OCI-LY7 (cell line): Measurements from ENCODE around the gene ATP9B.

Experiments used
- EZH2phosphoT487 ChIP-seq: fragments of 200-600 bp; sonication (generic); IDR thresholded peaks from 2 replicates; pipeline ENCODE4 v1.6.1; 2018; ENCODE audit warnings: low read depth, borderline replicate concordance, mild to moderate bottlenecking, mixed run types, antibody characterized with exemption, low read length, moderate library complexity, mixed read lengths
- TF ChIP-seq, protein P1 (sequence below): fragments of 200-600 bp; sonication (generic); conservative IDR thresholded peaks from 2 replicates; pipeline ENCODE4 v1.5.1; 2014; ENCODE audit warnings: mild to moderate bottlenecking, antibody characterized with exemption, low read length, moderate library complexity, mixed read lengths

DNA sequence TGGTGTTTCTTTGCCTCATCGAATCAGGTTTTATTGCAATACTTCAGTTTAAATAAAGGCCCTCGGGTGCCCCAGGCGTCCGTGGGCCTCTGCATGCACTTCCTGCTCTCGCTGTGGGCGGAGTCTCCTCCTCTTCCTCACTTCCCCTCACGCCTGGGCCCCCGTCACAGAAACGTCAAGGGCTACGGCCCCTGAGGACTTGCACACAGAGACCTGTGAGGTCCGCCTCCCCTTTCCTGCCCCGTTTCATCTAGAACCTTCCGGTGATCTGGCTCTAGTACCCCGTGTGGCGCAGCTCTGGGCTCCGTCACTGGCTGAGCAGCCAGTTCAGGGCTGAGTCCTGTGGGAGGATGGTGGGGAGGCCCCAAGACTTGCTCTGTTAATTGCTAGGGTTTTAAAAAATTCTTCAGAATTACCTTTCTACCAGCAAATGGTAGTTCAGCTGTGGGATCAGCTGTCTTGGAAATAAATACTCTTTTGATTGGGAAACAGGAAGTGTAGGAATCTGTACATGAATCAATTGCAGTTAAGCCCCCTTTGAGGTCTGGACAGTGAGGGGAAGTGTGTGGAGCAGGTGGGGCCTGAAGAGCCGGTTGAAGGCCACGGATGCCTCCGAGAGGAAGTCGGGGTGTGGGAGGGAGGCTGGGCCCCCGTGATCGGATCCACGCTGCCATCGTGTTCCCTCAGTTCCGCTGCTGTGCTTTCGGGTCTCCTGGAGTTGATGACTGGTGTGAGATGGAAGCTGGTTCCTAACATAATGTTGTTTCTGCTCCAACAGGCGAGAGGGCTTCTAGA is 336.8 kb downstream of the ATP9B start:
- TF ChIP-seq, protein P1, sequence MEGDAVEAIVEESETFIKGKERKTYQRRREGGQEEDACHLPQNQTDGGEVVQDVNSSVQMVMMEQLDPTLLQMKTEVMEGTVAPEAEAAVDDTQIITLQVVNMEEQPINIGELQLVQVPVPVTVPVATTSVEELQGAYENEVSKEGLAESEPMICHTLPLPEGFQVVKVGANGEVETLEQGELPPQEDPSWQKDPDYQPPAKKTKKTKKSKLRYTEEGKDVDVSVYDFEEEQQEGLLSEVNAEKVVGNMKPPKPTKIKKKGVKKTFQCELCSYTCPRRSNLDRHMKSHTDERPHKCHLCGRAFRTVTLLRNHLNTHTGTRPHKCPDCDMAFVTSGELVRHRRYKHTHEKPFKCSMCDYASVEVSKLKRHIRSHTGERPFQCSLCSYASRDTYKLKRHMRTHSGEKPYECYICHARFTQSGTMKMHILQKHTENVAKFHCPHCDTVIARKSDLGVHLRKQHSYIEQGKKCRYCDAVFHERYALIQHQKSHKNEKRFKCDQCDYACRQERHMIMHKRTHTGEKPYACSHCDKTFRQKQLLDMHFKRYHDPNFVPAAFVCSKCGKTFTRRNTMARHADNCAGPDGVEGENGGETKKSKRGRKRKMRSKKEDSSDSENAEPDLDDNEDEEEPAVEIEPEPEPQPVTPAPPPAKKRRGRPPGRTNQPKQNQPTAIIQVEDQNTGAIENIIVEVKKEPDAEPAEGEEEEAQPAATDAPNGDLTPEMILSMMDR, result no peak
- TF ChIP-seq EZH2phosphoT487, result no peak
